Measurements from ENCODE around the gene MED29. TPM values are rescaled to one million over a fixed set of nuclear protein-coding genes. Genes with fewer than 3 reads are reported as not detected.
A peak's percentile ranks its signal among the peaks of the same experiment; 100 is the strongest.
"Not testable (repeated sequence)": the region's sequence is repeated elsewhere in the genome, so short reads cannot be mapped to it uniquely, and the experiment has no call there.

Gene MED29
- total RNA-seq, 1 donor from 2014 or later = 14.2 TPM

GRCh38 chr19:39370735-39371134 lies 20.4 kb upstream of the MED29 start:
- DNase-seq (ENCODE audit: low read depth, low spot score) = no peak

- DNase-seq (ENCODE audit: low read depth, low spot score) = peak; percentile 59
Measured at GRCh38 chr19:39372047-39372802, 19.0 kb upstream of the MED29 start.

- DNase-seq (ENCODE audit: low read depth, low spot score) = no peak
Measured at GRCh38 chr19:39372941-39373340, 18.2 kb upstream of the MED29 start.

GRCh38 chr19:39375929-39376328 lies 15.2 kb upstream of the MED29 start:
- no peak for DNase-seq (ENCODE audit: low read depth, low spot score)

GRCh38 chr19:39377373-39378362 lies 13.5 kb upstream of the MED29 start:
- DNase-seq (ENCODE audit: low read depth, low spot score) = no peak

- DNase-seq (ENCODE audit: low read depth, low spot score) = not testable (repeated sequence)
Measured at GRCh38 chr19:39379366-39379765, 11.8 kb upstream of the MED29 start.

- no peak for DNase-seq (ENCODE audit: low read depth, low spot score)
Measured at GRCh38 chr19:39379865-39380396, 11.2 kb upstream of the MED29 start.

GRCh38 chr19:39380521-39381502 lies 10.4 kb upstream of the MED29 start:
- DNase-seq (ENCODE audit: low read depth, low spot score) = no peak

GRCh38 chr19:39381910-39382611 lies 9.1 kb upstream of the MED29 start:
- DNase-seq (ENCODE audit: low read depth, low spot score) = no peak

- DNase-seq (ENCODE audit: low read depth, low spot score) = no peak
Measured at GRCh38 chr19:39382991-39383828, 8.0 kb upstream of the MED29 start.

- no peak for DNase-seq (ENCODE audit: low read depth, low spot score)
Measured at GRCh38 chr19:39384839-39385568, 6.2 kb upstream of the MED29 start.

- DNase-seq (ENCODE audit: low read depth, low spot score) = no peak
Measured at GRCh38 chr19:39385629-39386411, 5.4 kb upstream of the MED29 start.

GRCh38 chr19:39386557-39386956 lies 4.6 kb upstream of the MED29 start:
- DNase-seq (ENCODE audit: low read depth, low spot score) = no peak

GRCh38 chr19:39388657-39389056 lies 2.5 kb upstream of the MED29 start:
- no peak for DNase-seq (ENCODE audit: low read depth, low spot score)

GRCh38 chr19:39389631-39390414 lies 1.4 kb upstream of the MED29 start:
- DNase-seq (ENCODE audit: low read depth, low spot score) = no peak

- no peak for DNase-seq (ENCODE audit: low read depth, low spot score)
Measured at GRCh38 chr19:39390451-39390750, 777 bp upstream of the MED29 start.
